Activated CD4-positive, alpha-beta T cell treated with anti-CD3 and anti-CD28 coated beads, Interleukin-2, amount 10 ng/mL, durations not matched to agents 7 days and 5 days (primary cell): ENCODE results near the gene ATRNL1. TPM values are rescaled to one million over a fixed set of nuclear protein-coding genes. Genes with fewer than 3 reads are reported as not detected.
"Not testable (repeated sequence)": the region's sequence is repeated elsewhere in the genome, so short reads cannot be mapped to it uniquely, and the experiment has no call there.

ENCODE experiments used
- CTCF ChIA-PET: fragments of 350-600 bp; sonication (Branson Sonifier 250); formaldehyde crosslinking; loops from one replicate; lab custom pipeline; 2021; ENCODE audit warnings: antibody characterized with exemption; lab: Charles Lee
- POLR2A ChIA-PET: fragments of 350-600 bp; sonication (Branson Sonifier 250); formaldehyde crosslinking; loops from one replicate; lab custom pipeline; 2021; ENCODE audit warnings: antibody characterized with exemption; lab: Charles Lee
- DNase-seq: peaks from one replicate; pipeline ENCODE4 v3.0.0-alpha.2; 2020
- H3K27ac Mint-ChIP-seq: one replicate; pipeline ENCODE4 v1.8.0; 2021; ENCODE audit warnings: mild to moderate bottlenecking, moderate library complexity, mixed read lengths
- H3K27me3 Mint-ChIP-seq: one replicate; pipeline ENCODE4 v1.8.0; 2021; ENCODE audit warnings: mixed read lengths
- H3K36me3 Mint-ChIP-seq: one replicate; pipeline ENCODE4 v1.8.0; 2021; ENCODE audit warnings: low read depth, mixed read lengths
- H3K4me1 Mint-ChIP-seq: one replicate; pipeline ENCODE4 v1.8.0; 2021; ENCODE audit warnings: mixed read lengths
- H3K4me3 Mint-ChIP-seq: one replicate; pipeline ENCODE4 v1.8.0; 2021; ENCODE audit warnings: mild to moderate bottlenecking, moderate library complexity, mixed read lengths
- H3K9me3 Mint-ChIP-seq: one replicate; pipeline ENCODE4 v1.8.0; 2021; ENCODE audit warnings: mixed read lengths
- total RNA-seq, 2 experiments: library from RNA; stranded (reverse); gene quantifications; one replicate each; pipeline ENCODE4 v1.2.3, GENCODE V29; 2021

The ATRNL1 gene
- total RNA-seq, 2 experiments from 2014 or later: 0.12 to 0.22 TPM

- POLR2A ChIA-PET: no interaction called here
- DNase-seq: no peak
- Mint-ChIP-seq H3K36me3 (no peaks in the 10 kb centered on the region), H3K4me1 (no peaks in the 10 kb centered on the region), H3K27me3 (no peaks in the 10 kb centered on the region), H3K4me3 (no peak overlapping the region), H3K27ac (no peak overlapping the region), H3K9me3 (no peaks in the 10 kb centered on the region)
- CTCF ChIA-PET: no interaction called here
Measured at GRCh38 chr10:115300080-115300479, 206.9 kb downstream of the ATRNL1 start.

- H3K9me3 Mint-ChIP-seq, DNase-seq, H3K36me3 Mint-ChIP-seq, H3K4me3 Mint-ChIP-seq, H3K4me1 Mint-ChIP-seq, POLR2A ChIA-PET, H3K27me3 Mint-ChIP-seq, H3K27ac Mint-ChIP-seq: not testable (repeated sequence)
- CTCF ChIA-PET: interaction anchor here (0.7 kb wide), 1 partner anchor 1136 kb away, joined by 3 read pairs; no protein-coding TSS in a partner anchor
Measured at GRCh38 chr10:115319669-115320068, 226.5 kb downstream of the ATRNL1 start.

GRCh38 chr10:115321360-115321759 lies 228.2 kb downstream of the ATRNL1 start:
- Mint-ChIP-seq H3K36me3 (no peaks in the 10 kb centered on the region), H3K9me3 (no peaks in the 10 kb centered on the region), H3K27me3 (no peaks in the 10 kb centered on the region), H3K27ac (no peak overlapping the region), H3K4me1 (no peaks in the 10 kb centered on the region), H3K4me3 (no peak overlapping the region)
- no peak for DNase-seq
- CTCF ChIA-PET: no interaction called here
- POLR2A ChIA-PET: no interaction called here

GRCh38 chr10:115328331-115328730 lies 235.2 kb downstream of the ATRNL1 start:
- Mint-ChIP-seq H3K9me3 (no peaks in the 10 kb centered on the region), H3K4me1 (no peaks in the 10 kb centered on the region), H3K27ac (no peak overlapping the region), H3K4me3 (no peak overlapping the region), H3K36me3 (no peaks in the 10 kb centered on the region), H3K27me3 (no peaks in the 10 kb centered on the region)
- ChIA-PET POLR2A (no interaction called here), CTCF (no interaction called here)
- no peak for DNase-seq

GRCh38 chr10:115335366-115335765 lies 242.2 kb downstream of the ATRNL1 start:
- Mint-ChIP-seq H3K4me1 (no peaks in the 10 kb centered on the region), H3K36me3 (no peaks in the 10 kb centered on the region)

GRCh38 chr10:115355162-115355760 lies 262.1 kb downstream of the ATRNL1 start:
- CTCF ChIA-PET: no interaction called here
- Mint-ChIP-seq H3K9me3 (no peaks in the 10 kb centered on the region), H3K4me3 (no peak overlapping the region)

More at GRCh38 chr10:115335366-115335765, 242.2 kb downstream of the ATRNL1 start:
- Mint-ChIP-seq H3K9me3 (no peaks in the 10 kb centered on the region), H3K27me3 (no peaks in the 10 kb centered on the region), H3K4me3 (no peak overlapping the region), H3K27ac (no peak overlapping the region)
- CTCF ChIA-PET: no interaction called here
- POLR2A ChIA-PET: no interaction called here
- no peak for DNase-seq

GRCh38 chr10:115367920-115368319 lies 274.8 kb downstream of the ATRNL1 start:
- H3K4me1 Mint-ChIP-seq, DNase-seq, H3K4me3 Mint-ChIP-seq, H3K9me3 Mint-ChIP-seq, H3K27ac Mint-ChIP-seq, POLR2A ChIA-PET, CTCF ChIA-PET, H3K27me3 Mint-ChIP-seq, H3K36me3 Mint-ChIP-seq: not testable (repeated sequence)

More at GRCh38 chr10:115355162-115355760, 262.1 kb downstream of the ATRNL1 start:
- H3K36me3 Mint-ChIP-seq: no peaks in the 10 kb centered on the region
- H3K27ac Mint-ChIP-seq: no peak overlapping the region
- H3K27me3 Mint-ChIP-seq: no peaks in the 10 kb centered on the region
- no peaks in the 10 kb centered on the region for H3K4me1 Mint-ChIP-seq
- POLR2A ChIA-PET: no interaction called here
- peak; percentile 46 for DNase-seq

- no peak overlapping the region for H3K4me3 Mint-ChIP-seq
- H3K27me3 Mint-ChIP-seq: no peaks in the 10 kb centered on the region
- CTCF ChIA-PET: no interaction called here
- H3K4me1 Mint-ChIP-seq: no peaks in the 10 kb centered on the region
- no peaks in the 10 kb centered on the region for H3K36me3 Mint-ChIP-seq
- H3K27ac Mint-ChIP-seq: no peak overlapping the region
- POLR2A ChIA-PET: no interaction called here
- DNase-seq: no peak
- no peaks in the 10 kb centered on the region for H3K9me3 Mint-ChIP-seq
Measured at GRCh38 chr10:115379064-115379463, 285.9 kb downstream of the ATRNL1 start.

GRCh38 chr10:115384665-115385064 lies 291.5 kb downstream of the ATRNL1 start:
- Mint-ChIP-seq H3K9me3 (no peaks in the 10 kb centered on the region), H3K4me1 (no peaks in the 10 kb centered on the region), H3K36me3 (no peaks in the 10 kb centered on the region), H3K27me3 (no peaks in the 10 kb centered on the region), H3K27ac (no peak overlapping the region), H3K4me3 (no peak overlapping the region)
- DNase-seq: no peak
- ChIA-PET CTCF (no interaction called here), POLR2A (no interaction called here)

GRCh38 chr10:115390607-115391006 lies 297.4 kb downstream of the ATRNL1 start:
- CTCF ChIA-PET: no interaction called here
- no peak overlapping the region for H3K4me3 Mint-ChIP-seq
- no peaks in the 10 kb centered on the region for H3K27me3 Mint-ChIP-seq
- no peaks in the 10 kb centered on the region for H3K4me1 Mint-ChIP-seq
- no peaks in the 10 kb centered on the region for H3K9me3 Mint-ChIP-seq
- H3K27ac Mint-ChIP-seq: no peak overlapping the region
- no peak for DNase-seq
- POLR2A ChIA-PET: no interaction called here
- H3K36me3 Mint-ChIP-seq: no peaks in the 10 kb centered on the region

- Mint-ChIP-seq H3K4me3 (no peak overlapping the region), H3K27ac (no peak overlapping the region), H3K27me3 (no peaks in the 10 kb centered on the region), H3K4me1 (no peaks in the 10 kb centered on the region), H3K36me3 (no peaks in the 10 kb centered on the region), H3K9me3 (no peaks in the 10 kb centered on the region)
- CTCF ChIA-PET: no interaction called here
- DNase-seq: no peak
- POLR2A ChIA-PET: no interaction called here
Measured at GRCh38 chr10:115398026-115398425, 304.9 kb downstream of the ATRNL1 start.

GRCh38 chr10:115402699-115403098 lies 309.5 kb downstream of the ATRNL1 start:
- Mint-ChIP-seq H3K9me3 (no peaks in the 10 kb centered on the region), H3K4me1 (no peaks in the 10 kb centered on the region), H3K36me3 (no peaks in the 10 kb centered on the region), H3K27ac (no peak overlapping the region), H3K4me3 (no peak overlapping the region), H3K27me3 (no peaks in the 10 kb centered on the region)
- POLR2A ChIA-PET: no interaction called here
- no peak for DNase-seq
- CTCF ChIA-PET: no interaction called here

- H3K4me3 Mint-ChIP-seq, POLR2A ChIA-PET, H3K27ac Mint-ChIP-seq, DNase-seq, H3K36me3 Mint-ChIP-seq, CTCF ChIA-PET, H3K27me3 Mint-ChIP-seq, H3K4me1 Mint-ChIP-seq: not testable (repeated sequence)
- H3K9me3 Mint-ChIP-seq: peaks cover 13% of the 10 kb centered on the region
Measured at GRCh38 chr10:115405838-115406237, 312.7 kb downstream of the ATRNL1 start.

GRCh38 chr10:115409347-115409746 lies 316.2 kb downstream of the ATRNL1 start:
- no peaks in the 10 kb centered on the region for H3K36me3 Mint-ChIP-seq
- peaks cover 13% of the 10 kb centered on the region for H3K9me3 Mint-ChIP-seq
- no peak overlapping the region for H3K27ac Mint-ChIP-seq
- no peak for DNase-seq
- H3K4me3 Mint-ChIP-seq: no peak overlapping the region
- H3K27me3 Mint-ChIP-seq: no peaks in the 10 kb centered on the region
- POLR2A ChIA-PET: no interaction called here
- CTCF ChIA-PET: no interaction called here
- no peaks in the 10 kb centered on the region for H3K4me1 Mint-ChIP-seq
